ENCODE results near the gene CEP350.

CEP350 gene

GRCh38 chr1:180141381-180141934 lies 186.8 kb downstream of the CEP350 start:
- Histone ChIP-seq H3K4me1 (ENCODE audit: low read depth, poor library complexity, severe bottlenecking) (peaks cover 3% of the 10 kb centered on the region), H2AFZ (ENCODE audit: low read depth) (no peak overlapping the region), H3K9ac (no peak overlapping the region), H3K36me3 (ENCODE audit: insufficient read depth) (no peaks in the 10 kb centered on the region), H3K4me2 (no peak overlapping the region), H4K20me1 (ENCODE audit: insufficient read depth) (no peaks in the 10 kb centered on the region), H3K27me3 (ENCODE audit: insufficient read depth, low read depth) (no peaks in the 10 kb centered on the region), H3K27ac (no peak overlapping the region), H3K79me2 (ENCODE audit: insufficient read depth, low read depth) (no peaks in the 10 kb centered on the region), H3K4me3 (IDR thresholded peaks at IDR 0.05; ENCODE audit: insufficient read depth, low read depth, low read length) (no peak overlapping the region)
- no peak for TF ChIP-seq CTCF (conservative IDR thresholded peaks at IDR 0.05; ENCODE audit: low read depth, low read length)

GRCh38 chr1:180143359-180143758 lies 188.7 kb downstream of the CEP350 start:
- H3K4me3 ChIP-seq (IDR thresholded peaks at IDR 0.05; ENCODE audit: insufficient read depth, low read depth, low read length), result no peak overlapping the region
- H2AFZ ChIP-seq (ENCODE audit: low read depth), result no peak overlapping the region
- no peak overlapping the region for H3K27ac ChIP-seq
- H3K79me2 ChIP-seq (ENCODE audit: insufficient read depth, low read depth), result no peaks in the 10 kb centered on the region
- peaks cover 6% of the 10 kb centered on the region for H3K4me1 ChIP-seq (ENCODE audit: low read depth, poor library complexity, severe bottlenecking)
- TF ChIP-seq CTCF (conservative IDR thresholded peaks at IDR 0.05; ENCODE audit: low read depth, low read length), result no peak
- no peak overlapping the region for H3K9ac ChIP-seq
- H4K20me1 ChIP-seq (ENCODE audit: insufficient read depth), result no peaks in the 10 kb centered on the region
- H3K4me2 ChIP-seq, result no peak overlapping the region
- no peaks in the 10 kb centered on the region for H3K36me3 ChIP-seq (ENCODE audit: insufficient read depth)
- no peaks in the 10 kb centered on the region for H3K27me3 ChIP-seq (ENCODE audit: insufficient read depth, low read depth)

GRCh38 chr1:180144659-180145357 lies 190.2 kb downstream of the CEP350 start:
- Histone ChIP-seq H3K9ac (no peak overlapping the region), H3K79me2 (ENCODE audit: insufficient read depth, low read depth) (no peaks in the 10 kb centered on the region), H3K4me3 (IDR thresholded peaks at IDR 0.05; ENCODE audit: insufficient read depth, low read depth, low read length) (no peak overlapping the region), H2AFZ (ENCODE audit: low read depth) (peak overlapping the region; percentile 4; the same call in 1 of the 2 replicates), H3K27ac (no peak overlapping the region), H3K27me3 (ENCODE audit: insufficient read depth, low read depth) (no peaks in the 10 kb centered on the region), H3K36me3 (ENCODE audit: insufficient read depth) (no peaks in the 10 kb centered on the region), H3K4me2 (no peak overlapping the region), H4K20me1 (ENCODE audit: insufficient read depth) (no peaks in the 10 kb centered on the region), H3K4me1 (ENCODE audit: low read depth, poor library complexity, severe bottlenecking) (peaks cover 6% of the 10 kb centered on the region)
- TF ChIP-seq CTCF (conservative IDR thresholded peaks at IDR 0.05; ENCODE audit: low read depth, low read length), result no peak

- Histone ChIP-seq H3K4me1 (ENCODE audit: low read depth, poor library complexity, severe bottlenecking) (peaks cover 6% of the 10 kb centered on the region), H3K9ac (no peak overlapping the region), H3K27ac (no peak overlapping the region)
Measured at GRCh38 chr1:180145446-180145845, 190.8 kb downstream of the CEP350 start.

More at GRCh38 chr1:180145446-180145845, 190.8 kb downstream of the CEP350 start:
- Histone ChIP-seq H3K79me2 (ENCODE audit: insufficient read depth, low read depth) (no peaks in the 10 kb centered on the region), H2AFZ (ENCODE audit: low read depth) (peak overlapping the region; percentile 4; the same call in 1 of the 2 replicates), H3K27me3 (ENCODE audit: insufficient read depth, low read depth) (no peaks in the 10 kb centered on the region), H3K36me3 (ENCODE audit: insufficient read depth) (no peaks in the 10 kb centered on the region), H4K20me1 (ENCODE audit: insufficient read depth) (no peaks in the 10 kb centered on the region), H3K4me3 (IDR thresholded peaks at IDR 0.05; ENCODE audit: insufficient read depth, low read depth, low read length) (no peak overlapping the region), H3K4me2 (no peak overlapping the region)
- TF ChIP-seq CTCF (conservative IDR thresholded peaks at IDR 0.05; ENCODE audit: low read depth, low read length), result no peak

Measured in KMS-11 (cell line).